HG03558 (cell line): ENCODE results near the gene CFAP161.
"Not testable (repeated sequence)": the region's sequence is repeated elsewhere in the genome, so short reads cannot be mapped to it uniquely, and the experiment has no call there.

ENCODE experiments used
- ATAC-seq: cut with Tn5 transposase; IDR thresholded peaks from one replicate; pipeline ENCODE4 v1.9.1; 2021; ENCODE audit warnings: moderate number of reproducible peaks; ENCODE audit not compliant: unreplicated experiment; ENCODE audit errors: extremely low read depth

The CFAP161 gene

DNA sequence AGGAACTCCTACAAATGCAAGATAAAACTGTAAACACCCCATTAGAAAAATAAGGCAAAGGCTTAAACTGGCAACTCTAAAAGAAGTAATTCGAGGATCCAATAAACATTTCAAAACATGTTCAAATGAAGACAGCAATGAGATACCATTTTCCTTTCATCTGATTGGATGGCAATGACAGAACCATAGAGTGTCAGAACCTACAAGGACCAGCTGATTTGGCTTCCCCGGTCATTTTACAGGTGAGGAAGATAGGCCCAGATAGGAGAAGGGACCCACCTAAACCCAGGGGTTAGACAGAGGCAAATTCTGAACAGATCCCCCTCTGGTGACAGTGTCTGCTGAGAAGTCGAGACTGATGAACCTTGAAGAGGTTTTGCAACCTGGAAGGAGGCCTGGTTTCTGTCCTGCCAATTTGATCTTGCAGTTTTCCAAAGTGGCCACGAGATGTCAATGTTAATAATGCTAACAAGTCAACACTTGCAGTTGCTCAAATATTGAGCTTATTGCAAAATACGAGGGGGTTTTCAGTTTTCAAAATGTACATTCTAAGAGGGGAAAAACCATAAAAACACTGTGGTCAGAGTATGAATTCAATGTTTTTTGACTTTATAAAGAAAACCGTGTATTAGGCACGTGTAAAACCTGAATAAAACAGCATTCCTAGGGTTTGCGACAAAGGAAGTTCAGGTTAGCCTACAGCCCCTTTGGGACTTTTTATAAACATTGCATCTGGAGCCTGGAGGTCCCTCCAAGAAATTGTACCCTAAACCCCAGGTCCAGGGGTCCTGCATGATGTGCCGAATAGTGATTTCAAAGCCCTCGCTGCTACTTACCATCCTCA lies 21.5 kb downstream of the CFAP161 start:
- ATAC-seq: no peak

DNA sequence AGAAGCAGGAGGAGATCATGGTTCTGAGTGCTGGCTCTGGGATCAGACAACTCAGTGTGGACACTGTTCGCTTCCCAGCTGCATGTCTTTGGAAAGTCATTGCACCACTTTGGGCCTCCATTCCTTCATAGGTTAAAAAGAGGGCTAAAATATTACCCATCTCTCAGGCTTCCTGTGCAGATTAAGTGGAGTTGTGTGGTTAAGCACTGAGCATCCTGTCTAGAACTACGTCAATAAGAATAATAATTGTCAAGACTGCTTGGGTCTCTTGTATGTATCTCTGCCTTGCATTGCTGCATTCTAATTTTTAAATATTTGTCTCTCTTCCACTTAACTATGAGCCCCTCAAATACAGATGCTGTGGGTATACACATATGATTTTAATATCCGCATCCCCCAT lies 22.3 kb downstream of the CFAP161 start:
- no peak for ATAC-seq

GRCh38 chr15:81157195-81157938 lies 23.3 kb downstream of the CFAP161 start:
- no peak for ATAC-seq

DNA sequence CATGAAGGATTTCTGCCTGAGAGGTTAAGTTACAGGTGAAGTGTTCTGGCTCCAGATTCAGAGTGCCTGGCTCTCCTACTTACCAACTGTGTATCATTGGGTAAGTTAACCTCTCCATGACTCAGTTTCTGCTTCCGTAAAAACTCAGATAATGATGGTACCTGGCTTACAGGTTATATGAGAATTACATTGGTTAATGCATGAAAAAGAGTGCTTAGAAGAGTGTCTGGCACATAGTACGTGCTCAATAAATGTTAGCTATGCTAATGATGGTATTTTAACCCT lies 23.8 kb downstream of the CFAP161 start:
- ATAC-seq: no peak

DNA sequence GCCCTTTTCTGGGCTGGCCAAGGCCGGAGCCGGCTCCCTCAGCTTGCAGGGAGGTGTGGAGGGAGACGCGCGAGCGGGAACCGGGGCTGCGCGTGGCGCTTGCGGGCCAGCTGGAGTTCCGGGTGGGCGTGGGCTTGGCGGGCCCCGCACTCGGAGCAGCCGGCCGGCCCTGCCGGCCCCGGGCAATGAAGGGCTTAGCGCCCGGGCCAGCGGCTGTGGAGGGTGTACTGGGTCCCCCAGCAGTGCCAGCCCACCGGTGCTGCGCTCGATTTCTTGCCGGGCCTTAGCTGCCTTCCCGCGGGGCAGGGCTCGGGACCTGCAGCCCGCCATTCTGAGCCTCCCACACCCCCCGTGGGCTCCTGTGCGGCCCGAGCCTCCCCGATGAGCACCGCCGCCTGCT lies 24.5 kb downstream of the CFAP161 start:
- ATAC-seq: not testable (repeated sequence)

GRCh38 chr15:81160312-81161159 lies 26.5 kb downstream of the CFAP161 start:
- no peak for ATAC-seq

- no peak for ATAC-seq
Observed at GRCh38 chr15:81161160-81161673, 27.1 kb downstream of the CFAP161 start.

DNA sequence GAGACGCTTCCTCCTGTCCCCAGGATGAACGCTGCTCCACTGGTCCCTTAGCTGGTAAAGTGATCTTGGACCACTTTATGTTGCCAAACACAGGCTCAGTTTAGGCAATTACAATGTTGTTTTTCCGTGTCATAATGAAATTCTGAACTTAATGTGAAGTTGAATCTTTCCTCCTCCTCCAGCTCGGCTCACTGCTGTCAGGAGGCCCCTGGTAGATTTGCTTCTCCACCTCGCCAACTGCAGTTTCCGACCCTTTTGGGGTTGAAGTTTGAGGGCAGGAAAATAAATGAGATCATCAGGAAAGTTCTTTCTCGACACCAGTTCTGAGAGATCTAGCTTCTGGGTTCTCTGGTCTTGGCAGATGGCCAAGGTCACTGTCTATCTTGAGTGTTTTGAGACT lies 27.8 kb downstream of the CFAP161 start:
- no peak for ATAC-seq

- ATAC-seq: no peak
Observed at GRCh38 chr15:81163961-81164800, 30.1 kb downstream of the CFAP161 start.

GRCh38 chr15:81165535-81165934 lies 31.5 kb downstream of the CFAP161 start:
- ATAC-seq: no peak

DNA sequence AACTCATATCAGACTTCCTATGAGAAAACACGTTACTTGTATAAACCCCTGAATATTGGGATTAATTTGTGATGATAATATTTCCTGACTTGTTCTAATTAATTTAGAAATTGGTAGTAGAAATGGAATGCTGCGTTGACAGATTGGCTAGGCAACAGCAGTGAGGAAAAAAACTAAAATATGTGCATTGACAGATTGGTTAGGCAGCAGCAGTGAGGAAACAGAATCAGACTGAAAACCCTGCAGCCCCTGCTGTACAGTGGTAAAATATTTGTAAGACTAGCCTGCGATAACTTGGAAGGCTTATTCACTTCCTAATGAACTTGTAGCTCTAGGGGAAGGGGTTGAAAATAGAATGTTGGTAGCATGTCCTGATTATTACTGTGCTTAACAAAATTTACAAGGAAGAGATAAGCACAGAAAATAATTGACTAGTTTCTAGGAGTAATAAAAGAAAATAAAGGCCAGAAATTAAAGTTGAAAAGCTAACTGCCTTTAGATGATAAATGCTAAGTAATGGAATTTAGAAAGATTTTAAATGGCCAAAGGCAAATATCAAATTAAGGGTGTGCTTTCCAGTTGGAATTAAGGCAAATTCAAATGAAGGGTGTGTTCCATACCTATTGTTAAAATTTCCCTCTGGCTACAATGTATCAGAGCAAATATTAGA lies 32.7 kb downstream of the CFAP161 start:
- no peak for ATAC-seq

DNA sequence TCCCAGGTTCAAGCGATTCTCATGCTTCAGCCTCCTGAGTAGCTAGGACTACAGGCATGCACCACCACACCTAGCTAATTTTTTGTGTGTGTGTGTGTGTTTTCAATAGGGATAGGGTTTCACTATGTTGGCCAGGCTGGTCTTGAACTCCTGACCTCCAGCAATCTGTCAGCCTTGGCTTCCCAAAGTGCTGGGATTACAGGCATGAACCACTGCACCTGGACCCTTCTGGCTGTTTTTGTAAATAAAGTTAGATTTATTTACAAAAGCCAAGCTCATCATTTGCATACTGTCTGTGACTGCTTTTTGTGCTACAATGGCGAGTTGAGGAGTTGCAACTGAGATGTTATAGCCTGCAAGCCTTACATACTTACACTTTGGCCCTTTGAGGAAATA lies 34.1 kb downstream of the CFAP161 start:
- no peak for ATAC-seq

GRCh38 chr15:81168644-81169043 lies 34.6 kb downstream of the CFAP161 start:
- ATAC-seq: no peak

- no peak for ATAC-seq
Observed at GRCh38 chr15:81170511-81170910, 36.4 kb downstream of the CFAP161 start.

DNA sequence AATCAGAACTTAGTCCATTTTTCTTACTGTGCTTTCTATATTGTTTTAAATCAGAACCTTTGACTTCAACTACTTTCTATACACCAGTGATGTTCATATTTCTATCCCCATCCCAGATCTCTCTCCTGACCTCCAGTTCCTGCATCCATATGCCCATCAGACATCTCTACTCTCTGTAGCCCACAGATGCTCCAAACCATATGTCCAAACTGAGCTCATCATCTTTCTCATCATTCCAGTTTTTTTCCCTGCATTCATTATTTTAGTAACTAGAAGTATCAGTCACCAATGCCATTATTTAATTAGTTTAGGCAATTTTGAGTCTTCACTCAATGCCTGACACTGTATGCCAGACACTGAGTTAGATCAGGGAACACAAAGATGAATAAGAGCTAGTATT lies 37.2 kb downstream of the CFAP161 start:
- ATAC-seq: no peak

DNA sequence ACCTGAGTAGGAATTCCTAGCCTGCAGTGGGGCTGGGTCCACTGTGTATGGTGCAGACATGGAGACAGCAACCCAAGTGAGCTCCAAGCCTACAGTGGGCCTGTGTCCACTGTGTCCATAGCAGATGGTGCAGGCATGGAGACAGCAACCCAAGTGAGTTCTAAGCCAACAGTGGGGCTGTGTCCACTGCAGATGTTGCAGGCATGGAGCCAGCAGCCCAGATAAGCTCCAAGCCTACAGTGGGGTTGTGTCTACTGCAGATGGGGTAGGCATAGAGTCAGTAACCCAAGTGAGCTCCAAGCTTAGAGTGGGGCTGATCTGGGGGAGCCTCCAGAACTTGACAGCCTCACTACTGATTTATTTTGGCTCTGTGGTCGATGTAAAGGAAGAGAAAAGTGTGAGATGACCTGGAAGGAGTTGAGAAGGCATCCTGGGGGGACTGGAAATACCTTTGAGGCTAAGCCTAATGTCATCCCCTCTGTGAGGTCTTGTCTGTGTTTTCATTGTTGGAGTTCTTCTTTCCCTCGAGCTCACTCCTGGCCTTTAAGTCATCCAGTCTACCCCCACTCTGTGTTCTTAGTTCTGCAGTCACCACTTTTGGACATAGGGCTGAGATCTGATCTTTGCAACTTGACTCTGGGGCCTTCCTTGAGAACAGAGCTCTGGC lies 40.2 kb downstream of the CFAP161 start:
- ATAC-seq: no peak

DNA sequence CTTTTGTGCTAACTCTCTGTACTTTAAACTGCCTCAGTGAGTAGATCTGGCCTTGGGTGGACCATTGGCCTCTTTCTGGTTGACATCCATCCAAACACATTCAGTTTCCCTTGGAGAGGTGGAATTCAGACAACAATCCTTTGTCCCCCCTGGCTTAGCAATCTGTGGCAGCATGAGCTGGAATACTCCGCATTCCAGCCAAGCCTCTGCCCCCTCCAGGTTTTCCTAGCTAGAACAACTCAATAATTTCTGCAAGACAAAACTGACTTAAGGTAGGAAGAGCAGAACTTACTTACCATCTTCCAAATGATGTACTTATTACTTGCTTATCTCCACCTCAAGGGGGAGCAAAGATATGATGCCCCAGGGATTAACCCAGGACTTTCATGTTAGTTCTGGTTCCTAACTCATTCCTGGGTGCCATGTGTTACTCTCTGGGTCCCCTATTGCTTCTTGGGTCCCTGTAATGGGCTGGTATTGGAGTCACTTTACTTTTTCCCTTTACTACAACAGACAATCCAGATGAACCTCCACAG lies 40.8 kb downstream of the CFAP161 start:
- no peak for ATAC-seq

DNA sequence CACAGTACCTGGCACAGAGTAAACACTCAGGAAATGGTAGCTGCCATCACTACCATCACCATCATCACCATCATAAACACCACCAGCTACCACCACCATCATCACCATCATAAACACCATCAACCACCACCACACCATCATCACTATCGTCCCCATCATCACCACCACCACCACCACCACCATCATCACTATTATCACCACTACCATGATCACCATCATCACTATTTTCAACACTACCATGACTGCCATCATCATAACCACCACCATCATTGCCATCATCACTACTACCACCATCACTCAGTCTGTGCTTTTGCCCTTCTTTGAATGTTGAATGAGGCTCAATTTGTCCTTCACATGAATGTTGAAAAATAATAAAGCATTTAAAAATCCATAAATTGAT lies 41.4 kb downstream of the CFAP161 start:
- no peak for ATAC-seq
